IMR-90 (cell line): ENCODE measurements around the gene WASL. TPM values are rescaled to one million over a fixed set of nuclear protein-coding genes. Genes with fewer than 3 reads are reported as not detected.

Experiments
- ATAC-seq: fragments of 200-7000 bp; cut with Tn5 transposase; 2 replicates; pipeline ENCODE4 v1.9.1; 2020; ENCODE audit warnings: low read depth, mild to moderate bottlenecking, moderate library complexity
- BruUV-seq: library from RNA; stranded (reverse); fragments of 400-500 nt; replicated peaks from 2 replicates; lab custom pipeline; 2021; lab: Mats Ljungman, UMichigan
- CTCF ChIA-PET: fragments of 300-600 bp; formaldehyde crosslinking; extraction: SDS; loops from one replicate; lab custom pipeline; 2021; ENCODE audit warnings: antibody characterized with exemption; lab: Yijun Ruan, JAX
- POLR2A ChIA-PET: fragments of 300-600 bp; sonication (Branson Sonifier 250); formaldehyde crosslinking; loops from one replicate; lab custom pipeline; 2022; ENCODE audit warnings: antibody characterized with exemption; ENCODE audit not compliant: unreplicated experiment; lab: Charles Lee
- DNase-seq: peaks from one replicate; pipeline ENCODE4 v3.0.0; 2013
- H2AFZ ChIP-seq: replicated peaks from 2 replicates; pipeline ENCODE3; 2013; ENCODE audit warnings: low read length, mild to moderate bottlenecking; ENCODE audit not compliant: poor library complexity
- H2AK5ac ChIP-seq: 2 replicates; pipeline ENCODE4 v1.6.1; 2013; ENCODE audit warnings: low read depth, low read length, inconsistent platforms
- H2AK9ac ChIP-seq: replicated peaks from 2 replicates; pipeline ENCODE3; 2013; ENCODE audit warnings: mild to moderate bottlenecking, low read depth, low read length, moderate library complexity; ENCODE audit not compliant: poor library complexity
- H2BK120ac ChIP-seq: 2 replicates; pipeline ENCODE4 v1.6.1; 2013; ENCODE audit warnings: low read depth, low read length, inconsistent platforms
- H2BK15ac ChIP-seq: 3 replicates; pipeline ENCODE4 v1.6.1; 2013; ENCODE audit warnings: low read depth, low read length, inconsistent platforms
- H2BK20ac ChIP-seq: 2 replicates; pipeline ENCODE4 v1.6.1; 2013; ENCODE audit warnings: low read depth, mild to moderate bottlenecking, inconsistent platforms, low read length, moderate library complexity
- H2BK5ac ChIP-seq: 2 replicates; pipeline ENCODE4 v1.6.1; 2013; ENCODE audit warnings: mild to moderate bottlenecking, low read depth, low read length, inconsistent platforms; ENCODE audit not compliant: poor library complexity, severe bottlenecking
- H3K14ac ChIP-seq: replicated peaks from 2 replicates; pipeline ENCODE4 v1.6.1; 2013; ENCODE audit warnings: low read depth, low read length, inconsistent platforms
- H3K18ac ChIP-seq: 2 replicates; pipeline ENCODE4 v1.6.1; 2013; ENCODE audit warnings: low read depth, low read length, control low read depth
- H3K23ac ChIP-seq: 2 replicates; pipeline ENCODE4 v1.6.1; 2013; ENCODE audit warnings: low read depth, low read length, inconsistent platforms
- H3K27ac ChIP-seq: 2 replicates; pipeline ENCODE4 v1.5.1; 2013; ENCODE audit warnings: mild to moderate bottlenecking, control low read depth, low read length; ENCODE audit not compliant: insufficient read depth
- H3K27me3 ChIP-seq: 2 replicates; pipeline ENCODE4 v1.6.1; 2013; ENCODE audit warnings: low read length; ENCODE audit not compliant: control insufficient read depth, insufficient read depth
- H3K36me3 ChIP-seq: 2 replicates; pipeline ENCODE4 v1.6.1; 2013; ENCODE audit warnings: low read length, mixed read lengths; ENCODE audit not compliant: control insufficient read depth, insufficient read depth
- H3K4ac ChIP-seq: 2 replicates; pipeline ENCODE4 v1.6.1; 2013; ENCODE audit warnings: low read depth, low read length, inconsistent platforms
- H3K4me1 ChIP-seq: 2 replicates; pipeline ENCODE4 v1.6.1; 2013; ENCODE audit warnings: low read length, mixed read lengths; ENCODE audit not compliant: control insufficient read depth, insufficient read depth
- H3K4me2 ChIP-seq: 2 replicates; pipeline ENCODE4 v1.6.1; 2013; ENCODE audit warnings: low read depth, mild to moderate bottlenecking, control low read depth, low read length, moderate library complexity
- H3K4me3 ChIP-seq: 2 replicates; pipeline ENCODE4 v1.5.1; 2013; ENCODE audit warnings: low read depth, mild to moderate bottlenecking, control low read depth, low read length, moderate library complexity; ENCODE audit not compliant: insufficient read depth
- H3K56ac ChIP-seq: 2 replicates; pipeline ENCODE4 v1.6.1; 2013; ENCODE audit warnings: low read length, inconsistent platforms; ENCODE audit not compliant: insufficient read depth; ENCODE audit errors: extremely low read depth
- H3K79me1 ChIP-seq, 2 experiments: 2 replicates each; pipeline ENCODE4 v1.6.1; 2013; ENCODE audit warnings: low read length in 2 of 2, inconsistent platforms in 1 of 2, low read depth in 1 of 2
- H3K9ac ChIP-seq: 2 replicates; pipeline ENCODE4 v1.6.1; 2013; ENCODE audit warnings: low read depth, low read length, control low read depth
- H3K9me1 ChIP-seq: 2 replicates; pipeline ENCODE4 v1.6.1; 2013; ENCODE audit warnings: low read length, inconsistent platforms; ENCODE audit not compliant: insufficient read depth
- H3K9me3 ChIP-seq: 2 replicates; pipeline ENCODE4 v1.6.1; 2013; ENCODE audit warnings: low read length; ENCODE audit not compliant: control insufficient read depth, insufficient read depth
- H4K20me1 ChIP-seq: 2 replicates; pipeline ENCODE4 v1.6.1; 2013; ENCODE audit warnings: low read length, inconsistent platforms; ENCODE audit not compliant: insufficient read depth
- H4K5ac ChIP-seq: 2 replicates; pipeline ENCODE4 v1.6.1; 2013; ENCODE audit warnings: mild to moderate bottlenecking, low read depth, low read length, control low read depth
- H4K8ac ChIP-seq, 2 experiments: 2 replicates each; pipeline ENCODE4 v1.6.1; 2013; ENCODE audit warnings: low read depth in 2 of 2, low read length in 2 of 2, control low read depth in 1 of 2, inconsistent platforms in 1 of 2
- H4K91ac ChIP-seq: 2 replicates; pipeline ENCODE4 v1.6.1; 2013; ENCODE audit warnings: low read depth, low read length, inconsistent platforms; ENCODE audit not compliant: insufficient read depth
- CEBPB ChIP-seq: IDR thresholded peaks from 2 replicates; pipeline ENCODE4 v1.6.1; 2012; ENCODE audit warnings: low read depth, low read length, improper control_type of control experiment
- NFE2L2 ChIP-seq: fragments of 150-350 bp; IDR thresholded peaks from 2 replicates; pipeline ENCODE4 v1.6.1; 2016; ENCODE audit warnings: low read depth, mild to moderate bottlenecking, low read length
- WGBS, 2 experiments: methylation state at CpG; one replicate each; pipeline versions ENCODE4 v1.1.5 to v1.1.7; 2013; ENCODE audit warnings: missing lambda C conversion rate in 2 of 2; ENCODE audit not compliant: insufficient read length in 1 of 2; ENCODE audit errors: extremely low coverage in 2 of 2; 5-methylcytosine and 5-hydroxymethylcytosine counted together
- dilution Hi-C: fragments of 300-500 bp; cut with HindIII; formaldehyde crosslinking; loops from one replicate; pipeline ENCODE4 v1.14.3; 2018; ENCODE audit warnings: low sequenced_read_pairs; ENCODE audit not compliant: unreplicated experiment
- in situ Hi-C: fragments of 300-500 bp; cut with MboI; formaldehyde crosslinking; loops from 3 replicates; pipeline ENCODE4 v1.14.3; 2019; ENCODE audit warnings: low sequenced_read_pairs, inconsistent platforms, mixed read lengths
- intact Hi-C: fragments of 100-400 bp; cut with micrococcal nuclease; formaldehyde crosslinking; loops from 2 replicates; pipeline ENCODE4 v1.10.0; 2022
- polyA plus RNA-seq, 3 experiments: library from polyadenylated mRNA; depleted of rRNA; stranded (reverse); fragments of >200 nt; gene quantifications; 2 replicates each; pipeline ENCODE4 v1.2.3, GENCODE V29; 2012; ENCODE audit warnings: low replicate concordance in 1 of 3
- total RNA-seq: library from RNA; depleted of rRNA; stranded (reverse); fragments of >200 nt; gene quantifications from 2 replicates; pipeline ENCODE4 v1.2.3, GENCODE V29; 2012
- TF ChIP-seq, protein P1 (sequence below): fragments of 150-350 bp; IDR thresholded peaks from 2 replicates; pipeline ENCODE4 v1.6.1; 2016; ENCODE audit warnings: low read depth, mild to moderate bottlenecking, low read length, moderate library complexity, borderline replicate concordance

WASL gene
- total and polyA plus RNA-seq, 2 of the 4 experiments (the other 2 are of a cell fraction) = 2.3 to 7.9 TPM

DNA sequence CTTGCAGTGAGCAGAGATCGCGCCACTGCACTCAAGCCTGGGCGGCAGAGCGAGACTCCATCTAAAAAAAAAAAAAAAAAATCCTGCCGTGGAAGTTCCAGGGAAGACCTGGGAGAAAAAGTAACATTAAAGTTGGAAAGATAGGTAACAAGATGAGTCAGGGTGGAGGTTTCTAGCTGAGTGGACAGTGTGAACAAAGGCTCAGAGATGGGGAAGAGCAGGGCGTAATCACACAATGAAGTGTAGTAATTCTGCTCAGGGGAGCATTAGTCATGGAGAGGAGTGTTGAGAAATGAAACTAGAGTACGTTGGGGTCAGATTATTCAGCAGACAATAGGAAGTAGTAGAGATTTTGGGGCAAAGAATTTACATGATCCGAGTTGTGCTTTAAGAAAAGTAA is 21.6 kb upstream of the WASL start:
- Histone ChIP-seq H2BK5ac (no peak overlapping the region), H3K4me3 (no peak overlapping the region), H4K91ac (no peak overlapping the region), H4K20me1 (no peaks in the 10 kb centered on the region), H3K14ac (no peak overlapping the region), H3K36me3 (no peaks in the 10 kb centered on the region), H3K27ac (no peak overlapping the region), H3K9me1 (no peaks in the 10 kb centered on the region), H3K4ac (no peak overlapping the region), H2BK120ac (no peak overlapping the region), H3K4me1 (no peaks in the 10 kb centered on the region), H3K4me2 (no peak overlapping the region), H2AK5ac (no peak overlapping the region), H3K79me1 (no peaks in the 10 kb centered on the region), H3K18ac (no peak overlapping the region), H3K9me3 (no peaks in the 10 kb centered on the region), H2AK9ac (no peak overlapping the region), H3K56ac (no peak overlapping the region), H4K8ac (no peak overlapping the region), H2BK20ac (no peak overlapping the region), H4K5ac (no peak overlapping the region), H2BK15ac (no peak overlapping the region), H3K23ac (no peak overlapping the region), H3K9ac (no peak overlapping the region), H3K27me3 (no peaks in the 10 kb centered on the region; the same call in 1 of the 2 replicates), H2AFZ (no peak overlapping the region)
- TF ChIP-seq, protein P1, sequence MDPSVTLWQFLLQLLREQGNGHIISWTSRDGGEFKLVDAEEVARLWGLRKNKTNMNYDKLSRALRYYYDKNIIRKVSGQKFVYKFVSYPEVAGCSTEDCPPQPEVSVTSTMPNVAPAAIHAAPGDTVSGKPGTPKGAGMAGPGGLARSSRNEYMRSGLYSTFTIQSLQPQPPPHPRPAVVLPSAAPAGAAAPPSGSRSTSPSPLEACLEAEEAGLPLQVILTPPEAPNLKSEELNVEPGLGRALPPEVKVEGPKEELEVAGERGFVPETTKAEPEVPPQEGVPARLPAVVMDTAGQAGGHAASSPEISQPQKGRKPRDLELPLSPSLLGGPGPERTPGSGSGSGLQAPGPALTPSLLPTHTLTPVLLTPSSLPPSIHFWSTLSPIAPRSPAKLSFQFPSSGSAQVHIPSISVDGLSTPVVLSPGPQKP = no peak
- no peak for TF ChIP-seq CEBPB
- no peak for TF ChIP-seq NFE2L2
- no peak for DNase-seq
- in situ Hi-C loops = no loop called here
- POLR2A ChIA-PET = no interaction called here
- no TSS peak for BruUV-seq
- intact Hi-C loops = no loop called here
- dilution Hi-C loops = no loop called here
- ATAC-seq = no peak
- no CpG with 5 or more reads among the region's 8 CpGs for WGBS, 2 experiments
- CTCF ChIA-PET = interaction anchor here (0.8 kb wide), 1 partner anchor 102 kb away, joined by 4 read pairs; no protein-coding TSS in a partner anchor
